Skeletal muscle tissue (tissue), 4 donors: ENCODE measurements around the gene GBP1. TPM values are rescaled to one million over a fixed set of nuclear protein-coding genes. Genes with fewer than 3 reads are reported as not detected.
A peak's percentile ranks its signal among the peaks of the same experiment; 100 is the strongest.

ENCODE experiments used
- H3K27ac ChIP-seq: one replicate; pipeline ENCODE4 v1.7.0; 2013; ENCODE audit warnings: mild to moderate bottlenecking, low read depth, low read length, inconsistent platforms
- H3K27me3 ChIP-seq, 3 donors: one replicate each; pipeline ENCODE4 v1.7.0; 2013; ENCODE audit warnings: low read length in 3 of 3; ENCODE audit not compliant: control insufficient read depth in 3 of 3, insufficient read depth in 3 of 3
- H3K36me3 ChIP-seq, 3 donors: one replicate each; pipeline ENCODE4 v1.7.0; 2013; ENCODE audit warnings: low read length in 3 of 3; ENCODE audit not compliant: control insufficient read depth in 3 of 3, insufficient read depth in 3 of 3
- H3K4me1 ChIP-seq, 3 donors: one replicate each; pipeline ENCODE4 v1.7.0; 2013; ENCODE audit warnings: low read length in 3 of 3, mild to moderate bottlenecking in 3 of 3; ENCODE audit not compliant: control insufficient read depth in 3 of 3, insufficient read depth in 3 of 3
- H3K4me3 ChIP-seq, 3 donors: one replicate each; pipeline ENCODE4 v1.7.0; 2013; ENCODE audit warnings: low read length in 3 of 3
- H3K9ac ChIP-seq, 3 donors: one replicate each; pipeline ENCODE4 v1.7.0; 2013; ENCODE audit warnings: low read length in 3 of 3, mild to moderate bottlenecking in 3 of 3, moderate library complexity in 2 of 3, low read depth in 1 of 3
- H3K9me3 ChIP-seq, 3 donors: one replicate each; pipeline ENCODE4 v1.7.0; 2013; ENCODE audit warnings: low read length in 3 of 3; ENCODE audit not compliant: control insufficient read depth in 3 of 3
- total RNA-seq: library from RNA; depleted of rRNA; stranded (reverse); fragments of >200 nt; gene quantifications from one replicate; pipeline ENCODE4 v1.2.3, GENCODE V29; 2014
- donor health status: Osteomylitis.

Gene GBP1
- total RNA-seq, result 14.6 TPM

- no peaks in the 10 kb centered on the region for H3K9me3 ChIP-seq
- peak within 1 kb of the TSS; percentile 59 to 90 (median 66) for H3K4me3 ChIP-seq
- peaks cover 0 to 2% (median 0%) of the 10 kb centered on the region in 3 donors for H3K36me3 ChIP-seq
- H3K9ac ChIP-seq, result peak within 1 kb of the TSS; percentile 66 to 77 (median 69)
- peaks cover 0 to 4% (median 3%) of the 10 kb centered on the region in 3 donors for H3K4me1 ChIP-seq
- H3K27me3 ChIP-seq, result no peaks in the 10 kb centered on the region
- peak within 1 kb of the TSS; percentile 79 for H3K27ac ChIP-seq
These were observed at the start of gene GBP1 for GRCh38 chr1:89065079-89065868. GBP1 (minus strand) TSS chr1:89065208; CDS start chr1:89063234, 1,974 bp downstream.

GRCh38 chr1:89114662-89115061 is 49.7 kb upstream of the GBP1 start:
- Histone ChIP-seq H3K4me3 (no peak overlapping the region), H3K36me3 (peaks cover 37 to 84% (median 65%) of the 10 kb centered on the region in 3 donors), H3K27me3 (no peaks in the 10 kb centered on the region), H3K4me1 (no peaks in the 10 kb centered on the region), H3K27ac (no peak overlapping the region), H3K9me3 (no peaks in the 10 kb centered on the region), H3K9ac (no peak overlapping the region)

- Histone ChIP-seq H3K4me3 (no peak overlapping the region), H3K27me3 (no peaks in the 10 kb centered on the region), H3K36me3 (peaks cover 34 to 83% (median 64%) of the 10 kb centered on the region in 3 donors), H3K4me1 (no peaks in the 10 kb centered on the region), H3K9me3 (no peaks in the 10 kb centered on the region), H3K27ac (no peak overlapping the region), H3K9ac (no peak overlapping the region)
These were observed 48.0 kb upstream of the GBP1 start for GRCh38 chr1:89112871-89113613.

- H3K4me1 ChIP-seq, result no peaks in the 10 kb centered on the region
- no peak overlapping the region for H3K9ac ChIP-seq
- H3K36me3 ChIP-seq, result peaks cover 22 to 51% (median 36%) of the 10 kb centered on the region in 3 donors
- no peaks in the 10 kb centered on the region for H3K27me3 ChIP-seq
- H3K9me3 ChIP-seq, result no peaks in the 10 kb centered on the region
- H3K4me3 ChIP-seq, result no peak overlapping the region
- no peak overlapping the region for H3K27ac ChIP-seq
These were observed 39.7 kb upstream of the GBP1 start for GRCh38 chr1:89104687-89105086.

- H3K27ac ChIP-seq, result no peak overlapping the region
These were observed 39.1 kb upstream of the GBP1 start for GRCh38 chr1:89104147-89104546.

GRCh38 chr1:89102021-89102420 is 37.0 kb upstream of the GBP1 start:
- Histone ChIP-seq H3K27ac (no peak overlapping the region), H3K4me3 (no peak overlapping the region), H3K27me3 (no peaks in the 10 kb centered on the region), H3K9ac (no peak overlapping the region), H3K4me1 (no peaks in the 10 kb centered on the region), H3K36me3 (peaks cover 8 to 27% (median 15%) of the 10 kb centered on the region in 3 donors), H3K9me3 (no peaks in the 10 kb centered on the region)

More at GRCh38 chr1:89104147-89104546, 39.1 kb upstream of the GBP1 start:
- no peaks in the 10 kb centered on the region for H3K9me3 ChIP-seq
- H3K4me1 ChIP-seq, result no peaks in the 10 kb centered on the region
- peaks cover 22 to 47% (median 31%) of the 10 kb centered on the region in 3 donors for H3K36me3 ChIP-seq
- H3K9ac ChIP-seq, result no peak overlapping the region
- no peaks in the 10 kb centered on the region for H3K27me3 ChIP-seq
- no peak overlapping the region for H3K4me3 ChIP-seq

- Histone ChIP-seq H3K4me1 (no peaks in the 10 kb centered on the region), H3K4me3 (no peak overlapping the region), H3K36me3 (peaks cover 0 to 12% (median 8%) of the 10 kb centered on the region in 3 donors), H3K9me3 (peaks cover 0 to 3% (median 0%) of the 10 kb centered on the region in 3 donors), H3K27ac (no peak overlapping the region), H3K9ac (no peak overlapping the region), H3K27me3 (no peaks in the 10 kb centered on the region)
These were observed 35.4 kb upstream of the GBP1 start for GRCh38 chr1:89100412-89100811.

GRCh38 chr1:89098857-89099256 is 33.8 kb upstream of the GBP1 start:
- Histone ChIP-seq H3K27ac (no peak overlapping the region), H3K9ac (no peak overlapping the region), H3K27me3 (no peaks in the 10 kb centered on the region), H3K4me1 (no peaks in the 10 kb centered on the region), H3K36me3 (no peaks in the 10 kb centered on the region), H3K9me3 (peaks cover 0 to 3% (median 0%) of the 10 kb centered on the region in 3 donors), H3K4me3 (no peak overlapping the region)

- no peak overlapping the region for H3K9ac ChIP-seq
- no peak overlapping the region for H3K4me3 ChIP-seq
- H3K4me1 ChIP-seq, result no peaks in the 10 kb centered on the region
- no peaks in the 10 kb centered on the region for H3K36me3 ChIP-seq
- no peaks in the 10 kb centered on the region for H3K27me3 ChIP-seq
- H3K9me3 ChIP-seq, result peaks cover 0 to 3% (median 0%) of the 10 kb centered on the region in 3 donors
- H3K27ac ChIP-seq, result no peak overlapping the region
These were observed 30.7 kb upstream of the GBP1 start for GRCh38 chr1:89095737-89096136.

- Histone ChIP-seq H3K36me3 (no peaks in the 10 kb centered on the region), H3K9me3 (no peaks in the 10 kb centered on the region), H3K9ac (no peak overlapping the region), H3K4me1 (peaks cover 0 to 4% (median 0%) of the 10 kb centered on the region in 3 donors), H3K27me3 (no peaks in the 10 kb centered on the region), H3K27ac (no peak overlapping the region), H3K4me3 (no peak overlapping the region)
These were observed 25.0 kb upstream of the GBP1 start for GRCh38 chr1:89089962-89090361.
